ENCODE data around the gene NSUN6. TPM values are rescaled to one million over a fixed set of nuclear protein-coding genes. Genes with fewer than 3 reads are reported as not detected.

The NSUN6 gene
- polyA plus RNA-seq, 1 donor (not counting 4 experiments of a cell fraction or from before 2014, with no cell fraction given): 9.8 TPM

GRCh38 chr10:18656724-18657123 lies 5.3 kb upstream of the NSUN6 start:
- no peak for DNase-seq (ENCODE audit: low read depth, low spot score)
- no peaks in the 10 kb centered on the region for H3K27me3 ChIP-seq (ENCODE audit: control insufficient read depth, extremely low read depth, insufficient read depth, low read length)
- H2AFZ ChIP-seq (ENCODE audit: control insufficient read depth, low read length): no peak overlapping the region
- no peaks in the 10 kb centered on the region for H4K20me1 ChIP-seq (ENCODE audit: control insufficient read depth, extremely low read depth, insufficient read depth, low read length)
- no peak overlapping the region for H3K9ac ChIP-seq (ENCODE audit: control insufficient read depth, extremely low read depth, insufficient read depth, low read length)
- peaks cover 26% of the 10 kb centered on the region for H3K79me2 ChIP-seq (ENCODE audit: control insufficient read depth, insufficient read depth, low read length)
- TF ChIP-seq, protein P1, sequence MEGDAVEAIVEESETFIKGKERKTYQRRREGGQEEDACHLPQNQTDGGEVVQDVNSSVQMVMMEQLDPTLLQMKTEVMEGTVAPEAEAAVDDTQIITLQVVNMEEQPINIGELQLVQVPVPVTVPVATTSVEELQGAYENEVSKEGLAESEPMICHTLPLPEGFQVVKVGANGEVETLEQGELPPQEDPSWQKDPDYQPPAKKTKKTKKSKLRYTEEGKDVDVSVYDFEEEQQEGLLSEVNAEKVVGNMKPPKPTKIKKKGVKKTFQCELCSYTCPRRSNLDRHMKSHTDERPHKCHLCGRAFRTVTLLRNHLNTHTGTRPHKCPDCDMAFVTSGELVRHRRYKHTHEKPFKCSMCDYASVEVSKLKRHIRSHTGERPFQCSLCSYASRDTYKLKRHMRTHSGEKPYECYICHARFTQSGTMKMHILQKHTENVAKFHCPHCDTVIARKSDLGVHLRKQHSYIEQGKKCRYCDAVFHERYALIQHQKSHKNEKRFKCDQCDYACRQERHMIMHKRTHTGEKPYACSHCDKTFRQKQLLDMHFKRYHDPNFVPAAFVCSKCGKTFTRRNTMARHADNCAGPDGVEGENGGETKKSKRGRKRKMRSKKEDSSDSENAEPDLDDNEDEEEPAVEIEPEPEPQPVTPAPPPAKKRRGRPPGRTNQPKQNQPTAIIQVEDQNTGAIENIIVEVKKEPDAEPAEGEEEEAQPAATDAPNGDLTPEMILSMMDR (optimal IDR thresholded peaks at IDR 0.05 in 1 of 3, IDR thresholded peaks at IDR 0.05 in 1 of 3, conservative IDR thresholded peaks at IDR 0.05 in 1 of 3; ENCODE audit: extremely low read depth in 1 of 3, insufficient read depth in 2 of 3, low read length in 3 of 3): no peak
- TF ChIP-seq EZH2 (IDR thresholded peaks at IDR 0.05; ENCODE audit: low read length): no peak
- no peak overlapping the region for H3K4me3 ChIP-seq (ENCODE audit: control insufficient read depth in 2 of 3, extremely low read depth in 1 of 3, insufficient read depth in 2 of 3, low read depth in 1 of 3, low read length in 3 of 3)
- H3K9me3 ChIP-seq (ENCODE audit: control insufficient read depth, low read depth, low read length): no peaks in the 10 kb centered on the region
- no peaks in the 10 kb centered on the region for H3K36me3 ChIP-seq (ENCODE audit: control insufficient read depth in 2 of 2, extremely low read depth in 1 of 2, insufficient read depth in 2 of 2, low read length in 2 of 2)
- H3K27ac ChIP-seq (ENCODE audit: control insufficient read depth, insufficient read depth, low read length): no peak overlapping the region
- no peaks in the 10 kb centered on the region for H3K9me1 ChIP-seq (ENCODE audit: control insufficient read depth, extremely low read depth, insufficient read depth, low read length)
- dilution Hi-C loops (cut with MboI; ENCODE audit: extremely low pct_ligation_motif_present, low sequenced_read_pairs): no loop called here
- no peak overlapping the region for H3K4me2 ChIP-seq (ENCODE audit: control insufficient read depth, extremely low read depth, insufficient read depth, low read depth, low read length)
- FAIRE-seq: no peak
- H3K4me1 ChIP-seq (ENCODE audit: control insufficient read depth, extremely low read depth, insufficient read depth, low read length): peaks cover 16% of the 10 kb centered on the region

- Histone ChIP-seq H3K9me1 (ENCODE audit: control insufficient read depth, extremely low read depth, insufficient read depth, low read length) (no peaks in the 10 kb centered on the region), H3K9me3 (ENCODE audit: control insufficient read depth, low read depth, low read length) (no peaks in the 10 kb centered on the region), H2AFZ (ENCODE audit: control insufficient read depth, low read length) (no peak overlapping the region), H3K4me1 (ENCODE audit: control insufficient read depth, extremely low read depth, insufficient read depth, low read length) (peaks cover 6% of the 10 kb centered on the region), H3K4me3 (ENCODE audit: control insufficient read depth in 2 of 3, extremely low read depth in 1 of 3, insufficient read depth in 2 of 3, low read depth in 1 of 3, low read length in 3 of 3) (no peak overlapping the region), H3K27ac (ENCODE audit: control insufficient read depth, insufficient read depth, low read length) (no peak overlapping the region), H3K4me2 (ENCODE audit: control insufficient read depth, extremely low read depth, insufficient read depth, low read depth, low read length) (no peak overlapping the region), H3K27me3 (ENCODE audit: control insufficient read depth, extremely low read depth, insufficient read depth, low read length) (no peaks in the 10 kb centered on the region), H3K9ac (ENCODE audit: control insufficient read depth, extremely low read depth, insufficient read depth, low read length) (no peak overlapping the region), H3K79me2 (ENCODE audit: control insufficient read depth, insufficient read depth, low read length) (peaks cover 19% of the 10 kb centered on the region), H4K20me1 (ENCODE audit: control insufficient read depth, extremely low read depth, insufficient read depth, low read length) (no peaks in the 10 kb centered on the region), H3K36me3 (ENCODE audit: control insufficient read depth in 2 of 2, extremely low read depth in 1 of 2, insufficient read depth in 2 of 2, low read length in 2 of 2) (no peaks in the 10 kb centered on the region)
- dilution Hi-C loops (cut with MboI; ENCODE audit: extremely low pct_ligation_motif_present, low sequenced_read_pairs): no loop called here
- TF ChIP-seq EZH2 (IDR thresholded peaks at IDR 0.05; ENCODE audit: low read length): no peak
- TF ChIP-seq, protein P1 (optimal IDR thresholded peaks at IDR 0.05 in 1 of 3, IDR thresholded peaks at IDR 0.05 in 1 of 3, conservative IDR thresholded peaks at IDR 0.05 in 1 of 3; ENCODE audit: extremely low read depth in 1 of 3, insufficient read depth in 2 of 3, low read length in 3 of 3): no peak
- DNase-seq (ENCODE audit: low read depth, low spot score): no peak
- FAIRE-seq: no peak
Measured at GRCh38 chr10:18653112-18653511, 1.7 kb upstream of the NSUN6 start.
